ENCODE results near the gene KIF20A. TPM values are rescaled to one million over a fixed set of nuclear protein-coding genes. Genes with fewer than 3 reads are reported as not detected.

KIF20A gene
- total and polyA plus RNA-seq, 2 donors (not counting 1 experiment from before 2014, with no cell fraction given), result 0.13 to 0.47 TPM

DNA sequence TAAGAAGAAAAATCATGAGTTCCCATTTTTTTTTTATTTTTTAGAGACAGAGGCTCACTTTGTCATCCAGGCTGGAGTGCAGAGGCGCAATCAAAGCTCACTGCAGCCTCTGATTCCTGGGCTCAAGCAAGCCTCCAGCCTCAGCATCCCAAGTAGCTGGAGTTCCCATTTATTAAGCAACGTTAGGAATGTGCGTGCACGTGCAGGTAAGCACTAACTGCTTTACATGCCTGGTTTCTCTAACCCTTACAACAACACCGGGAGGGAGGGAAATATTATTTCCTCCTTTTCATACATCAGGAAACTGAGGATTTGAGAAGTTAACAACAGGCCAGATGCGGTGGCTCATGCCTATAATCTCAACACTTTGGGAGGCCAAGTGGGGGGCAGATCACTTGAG, 50.5 kb downstream of the KIF20A start:
- 69% methylated on average over 2 of the region's 6 CpGs for WGBS (ENCODE audit: insufficient coverage)
- H3K4me1 ChIP-seq (ENCODE audit: control insufficient read depth in 2 of 2, insufficient read depth in 2 of 2, low read length in 2 of 2), result no peaks in the 10 kb centered on the region
- peaks cover 0 to 9% (median 5%) of the 10 kb centered on the region in 4 experiments for H3K27me3 ChIP-seq (replicated peaks in 1 of 4; ENCODE audit: control extremely low read depth in 1 of 4, control insufficient read depth in 3 of 4, insufficient read depth in 4 of 4, low read length in 3 of 4)
- H3K27ac ChIP-seq (ENCODE audit: low read length in 2 of 2), result no peak overlapping the region
- intact Hi-C loops (cut with micrococcal nuclease), result no loop called here
- Mint-ChIP-seq H3K9me3 (ENCODE audit: insufficient read depth) (peaks cover 6% of the 10 kb centered on the region), H3K27me3 (peaks cover 28% of the 10 kb centered on the region), H3K4me1 (no peaks in the 10 kb centered on the region), H3K4me3 (no peak overlapping the region), H3K27ac (no peak overlapping the region)
- H3K9ac ChIP-seq (ENCODE audit: low read length), result no peak overlapping the region
- H3K4me2 ChIP-seq (replicated peaks; ENCODE audit: low read depth, low read length, poor library complexity, severe bottlenecking), result no peak overlapping the region
- peaks cover 1 to 12% (median 6%) of the 10 kb centered on the region in 3 donors for H3K9me3 ChIP-seq (ENCODE audit: control extremely low read depth in 1 of 3, control insufficient read depth in 2 of 3, insufficient read depth in 1 of 3, low read length in 2 of 3)
- ChIA-PET POLR2A (interaction anchor here (0.6 kb wide), 1 partner anchor 11 kb away, joined by 7 read pairs; no protein-coding TSS in a partner anchor), CTCF (no interaction called here)
- no peaks in the 10 kb centered on the region for H3K36me3 ChIP-seq (replicated peaks in 1 of 2; ENCODE audit: control extremely low read depth in 1 of 2, control insufficient read depth in 1 of 2, extremely low read depth in 1 of 2, insufficient read depth in 2 of 2, low read length in 1 of 2)
- no peak for TF ChIP-seq EZH2 (IDR thresholded peaks at IDR 0.05; ENCODE audit: borderline replicate concordance, insufficient read depth, low read depth, low read length, poor library complexity, severe bottlenecking)
- TF ChIP-seq, protein P1, sequence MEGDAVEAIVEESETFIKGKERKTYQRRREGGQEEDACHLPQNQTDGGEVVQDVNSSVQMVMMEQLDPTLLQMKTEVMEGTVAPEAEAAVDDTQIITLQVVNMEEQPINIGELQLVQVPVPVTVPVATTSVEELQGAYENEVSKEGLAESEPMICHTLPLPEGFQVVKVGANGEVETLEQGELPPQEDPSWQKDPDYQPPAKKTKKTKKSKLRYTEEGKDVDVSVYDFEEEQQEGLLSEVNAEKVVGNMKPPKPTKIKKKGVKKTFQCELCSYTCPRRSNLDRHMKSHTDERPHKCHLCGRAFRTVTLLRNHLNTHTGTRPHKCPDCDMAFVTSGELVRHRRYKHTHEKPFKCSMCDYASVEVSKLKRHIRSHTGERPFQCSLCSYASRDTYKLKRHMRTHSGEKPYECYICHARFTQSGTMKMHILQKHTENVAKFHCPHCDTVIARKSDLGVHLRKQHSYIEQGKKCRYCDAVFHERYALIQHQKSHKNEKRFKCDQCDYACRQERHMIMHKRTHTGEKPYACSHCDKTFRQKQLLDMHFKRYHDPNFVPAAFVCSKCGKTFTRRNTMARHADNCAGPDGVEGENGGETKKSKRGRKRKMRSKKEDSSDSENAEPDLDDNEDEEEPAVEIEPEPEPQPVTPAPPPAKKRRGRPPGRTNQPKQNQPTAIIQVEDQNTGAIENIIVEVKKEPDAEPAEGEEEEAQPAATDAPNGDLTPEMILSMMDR (IDR thresholded peaks at IDR 0.05), result no peak
- no peak overlapping the region for H3K4me3 ChIP-seq (ENCODE audit: control extremely low read depth in 1 of 5, extremely low read depth in 1 of 5, insufficient read depth in 1 of 5, low read depth in 2 of 5, low read length in 4 of 5)
- no peaks in the 10 kb centered on the region for H4K20me1 ChIP-seq (ENCODE audit: control insufficient read depth, insufficient read depth, low read length, poor library complexity, severe bottlenecking)
- DNase-seq, result no peak
- H2AFZ ChIP-seq (ENCODE audit: insufficient read depth, low read depth, low read length, poor library complexity, severe bottlenecking), result no peak overlapping the region
- H3K79me2 ChIP-seq (ENCODE audit: control insufficient read depth, insufficient read depth, low read length), result no peaks in the 10 kb centered on the region
- no peak for ATAC-seq (ENCODE audit: low read depth)

GRCh38 chr5:138230261-138230660, 51.3 kb downstream of the KIF20A start:
- H3K27me3 Mint-ChIP-seq, result peaks cover 25% of the 10 kb centered on the region
- POLR2A ChIA-PET, result no interaction called here
- H3K4me1 ChIP-seq (ENCODE audit: control insufficient read depth in 2 of 2, insufficient read depth in 2 of 2, low read length in 2 of 2), result no peaks in the 10 kb centered on the region
- H3K4me3 Mint-ChIP-seq, result no peak overlapping the region
- H3K9me3 Mint-ChIP-seq (ENCODE audit: insufficient read depth), result peaks cover 6% of the 10 kb centered on the region
- H3K4me2 ChIP-seq (replicated peaks; ENCODE audit: low read depth, low read length, poor library complexity, severe bottlenecking), result no peak overlapping the region
- no peak overlapping the region for H2AFZ ChIP-seq (ENCODE audit: insufficient read depth, low read depth, low read length, poor library complexity, severe bottlenecking)
- H3K36me3 ChIP-seq (replicated peaks in 1 of 2; ENCODE audit: control extremely low read depth in 1 of 2, control insufficient read depth in 1 of 2, extremely low read depth in 1 of 2, insufficient read depth in 2 of 2, low read length in 1 of 2), result no peaks in the 10 kb centered on the region
- H3K79me2 ChIP-seq (ENCODE audit: control insufficient read depth, insufficient read depth, low read length), result no peaks in the 10 kb centered on the region
- no peak overlapping the region for H3K9ac ChIP-seq (ENCODE audit: low read length)
- TF ChIP-seq EZH2 (IDR thresholded peaks at IDR 0.05; ENCODE audit: borderline replicate concordance, insufficient read depth, low read depth, low read length, poor library complexity, severe bottlenecking), result no peak
- TF ChIP-seq, protein P1 (IDR thresholded peaks at IDR 0.05), result no peak
- H3K27ac Mint-ChIP-seq, result no peak overlapping the region
- peaks cover 0 to 4% (median 3%) of the 10 kb centered on the region in 4 experiments for H3K27me3 ChIP-seq (replicated peaks in 1 of 4; ENCODE audit: control extremely low read depth in 1 of 4, control insufficient read depth in 3 of 4, insufficient read depth in 4 of 4, low read length in 3 of 4)
- ATAC-seq (ENCODE audit: low read depth), result no peak
- no peaks in the 10 kb centered on the region for H4K20me1 ChIP-seq (ENCODE audit: control insufficient read depth, insufficient read depth, low read length, poor library complexity, severe bottlenecking)
- intact Hi-C loops (cut with micrococcal nuclease), result no loop called here
- DNase-seq, result no peak
- CTCF ChIA-PET, result interaction anchor here (0.7 to 0.8 kb wide), 2 partner anchors 104 to 180 kb away, joined by 3 to 4 read pairs; no protein-coding TSS in a partner anchor
- H3K9me3 ChIP-seq (ENCODE audit: control extremely low read depth in 1 of 3, control insufficient read depth in 2 of 3, insufficient read depth in 1 of 3, low read length in 2 of 3), result peaks cover 1 to 12% (median 6%) of the 10 kb centered on the region in 3 donors
- no peaks in the 10 kb centered on the region for H3K4me1 Mint-ChIP-seq
- no peak overlapping the region for H3K4me3 ChIP-seq (ENCODE audit: control extremely low read depth in 1 of 5, extremely low read depth in 1 of 5, insufficient read depth in 1 of 5, low read depth in 2 of 5, low read length in 4 of 5)
- no peak overlapping the region for H3K27ac ChIP-seq (ENCODE audit: low read length in 2 of 2)

Data from B cell (primary cell).